HCEC 1CT (cell line): ENCODE results near the gene GAGE12J.
"Not testable (repeated sequence)": the region's sequence is repeated elsewhere in the genome, so short reads cannot be mapped to it uniquely, and the experiment has no call there.

Experiments used
- DNase-seq: peaks from one replicate; pipeline ENCODE4 v3.0.0-alpha.2; 2017

Gene GAGE12J, protein sequence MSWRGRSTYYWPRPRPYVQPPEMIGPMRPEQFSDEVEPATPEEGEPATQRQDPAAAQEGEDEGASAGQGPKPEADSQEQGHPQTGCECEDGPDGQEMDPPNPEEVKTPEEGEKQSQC

GRCh38 chrX:49321737-49322136 is at the start of gene GAGE12J:
Gene GAGE12J (plus strand): TSS chrX:49322037. CDS start chrX:49323194, 1,157 bp downstream.
- not testable (repeated sequence) for DNase-seq

- DNase-seq, result no peak
Observed at GRCh38 chrX:49272421-49272820, 49.4 kb upstream of the GAGE12J start.

DNA sequence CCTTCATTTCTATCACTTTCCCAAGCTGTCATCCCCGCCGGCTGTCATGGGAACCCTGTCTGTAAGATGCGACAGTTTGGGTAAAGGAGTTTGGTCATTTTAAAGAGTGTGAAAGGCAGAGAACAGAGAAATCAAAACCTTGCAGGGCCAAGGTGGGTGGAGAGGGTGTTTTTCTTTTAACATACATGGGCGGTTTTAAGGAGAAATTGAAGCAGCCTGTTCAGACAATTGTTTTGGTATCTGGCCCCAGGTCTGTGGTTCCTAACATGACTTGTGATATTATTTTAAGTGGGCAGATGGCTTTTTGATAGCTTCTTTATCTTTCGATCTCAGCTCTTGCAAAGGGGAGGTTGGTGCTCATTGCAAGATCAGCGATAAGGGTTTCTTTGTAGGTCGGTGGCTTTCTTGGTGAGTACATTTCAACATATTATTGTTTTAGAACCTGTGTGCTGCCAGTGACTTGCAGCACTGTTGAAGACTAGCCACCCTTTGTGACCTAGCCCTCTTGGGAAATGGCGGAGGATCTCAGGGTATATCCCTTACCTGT is 48.6 kb upstream of the GAGE12J start:
- DNase-seq, result no peak

DNA sequence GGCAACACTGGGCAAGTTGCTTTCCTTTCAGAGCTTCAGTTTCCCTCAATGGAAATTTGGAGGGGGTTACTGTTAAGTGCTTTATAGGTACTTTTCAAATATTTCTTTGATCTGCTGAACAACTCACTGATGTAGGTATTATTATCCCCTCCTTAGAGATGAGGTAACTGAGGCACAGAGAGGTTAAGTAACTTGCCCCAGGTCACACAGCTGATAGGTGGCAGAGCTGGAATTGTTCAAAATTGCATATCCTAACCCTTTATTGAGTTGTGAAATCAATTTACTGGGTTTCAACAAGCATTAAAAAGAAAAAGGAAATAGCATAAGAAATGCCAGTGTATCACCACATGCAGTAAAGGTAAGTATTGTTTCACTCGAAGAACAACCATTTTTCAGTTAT is 45.6 kb upstream of the GAGE12J start:
- DNase-seq, result no peak

GRCh38 chrX:49276671-49277534 is 44.9 kb upstream of the GAGE12J start:
- DNase-seq, result no peak

DNA sequence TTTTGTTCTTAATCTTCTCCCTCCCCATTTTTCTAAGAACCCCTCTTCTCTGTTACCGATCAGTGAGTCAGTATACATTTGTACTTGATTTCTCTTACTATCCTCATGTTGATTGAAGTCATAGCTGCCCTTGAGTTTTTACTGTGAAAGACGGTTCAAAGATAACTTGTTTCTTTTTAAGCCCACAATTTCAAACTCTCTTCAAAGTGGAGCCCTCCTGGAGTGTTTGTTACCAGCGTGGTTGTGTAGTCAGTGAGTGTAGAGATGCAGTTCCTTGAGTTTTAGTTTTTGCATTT is 44.4 kb upstream of the GAGE12J start:
- no peak for DNase-seq

GRCh38 chrX:49278081-49278480 is 43.8 kb upstream of the GAGE12J start:
- DNase-seq, result no peak

- no peak for DNase-seq
Observed at GRCh38 chrX:49282647-49283011, 39.2 kb upstream of the GAGE12J start.

- DNase-seq, result no peak
Observed at GRCh38 chrX:49284212-49284611, 37.6 kb upstream of the GAGE12J start.

- no peak for DNase-seq
Observed at GRCh38 chrX:49286136-49286535, 35.7 kb upstream of the GAGE12J start.

- DNase-seq, result no peak
Observed at GRCh38 chrX:49286581-49286980, 35.3 kb upstream of the GAGE12J start.

GRCh38 chrX:49287665-49288064 is 34.2 kb upstream of the GAGE12J start:
- no peak for DNase-seq

GRCh38 chrX:49290215-49290614 is 31.6 kb upstream of the GAGE12J start:
- no peak for DNase-seq

- DNase-seq, result peak; percentile 17
Observed at GRCh38 chrX:49291615-49292337, 30.1 kb upstream of the GAGE12J start.

GRCh38 chrX:49292400-49293362 is 29.2 kb upstream of the GAGE12J start:
- DNase-seq, result no peak

GRCh38 chrX:49299293-49299692 is 22.5 kb upstream of the GAGE12J start:
- DNase-seq, result not testable (repeated sequence)

GRCh38 chrX:49300703-49301102 is 21.1 kb upstream of the GAGE12J start:
- no peak for DNase-seq

DNA sequence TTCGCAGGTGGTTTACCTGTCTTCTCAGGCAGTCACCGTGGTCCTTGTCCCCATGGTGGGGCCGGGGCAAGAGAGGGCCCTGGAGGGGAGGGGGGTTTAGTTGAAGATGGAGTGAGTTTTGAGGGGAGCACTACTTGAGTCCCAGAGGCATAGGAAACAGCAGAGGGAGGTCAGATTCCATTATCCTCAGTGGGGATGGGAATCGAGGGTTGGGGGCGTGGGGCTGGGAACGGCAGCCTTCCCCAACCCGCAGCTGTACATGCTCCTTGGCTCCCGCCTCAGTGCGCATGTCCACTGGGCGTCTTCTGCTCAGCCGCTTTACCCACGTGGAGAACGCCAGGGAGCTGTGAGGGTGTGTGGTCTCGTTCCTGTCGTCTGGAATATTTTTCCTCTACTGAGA is 18.5 kb upstream of the GAGE12J start, which contains the start of gene GAGE10:
Gene GAGE10, plus strand, starts transcription at position 301 of the 400 bp plus-strand sequence. CDS start 1,214 bp downstream, outside the sequence.
- no peak for DNase-seq

DNA sequence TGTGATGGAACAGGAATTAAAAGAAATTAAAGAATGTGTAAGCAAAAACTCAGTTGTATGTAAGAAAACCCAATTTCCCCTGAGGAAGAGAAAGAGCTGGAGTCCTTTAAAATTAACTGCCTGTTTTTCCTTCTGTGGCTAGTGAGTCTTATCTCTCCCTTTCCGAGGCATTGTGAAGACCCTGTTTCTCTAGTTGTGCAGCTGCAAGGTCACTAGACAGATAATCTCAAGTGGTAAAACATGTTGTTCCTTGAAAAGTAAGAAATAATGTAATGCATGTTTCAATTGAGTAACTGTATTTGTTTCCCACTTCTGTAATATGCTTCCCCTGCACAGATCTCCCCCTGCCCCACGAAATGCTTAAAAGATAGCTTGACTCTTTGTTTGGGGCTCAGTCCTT is 14.1 kb upstream of the GAGE12J start:
- not testable (repeated sequence) for DNase-seq

DNA sequence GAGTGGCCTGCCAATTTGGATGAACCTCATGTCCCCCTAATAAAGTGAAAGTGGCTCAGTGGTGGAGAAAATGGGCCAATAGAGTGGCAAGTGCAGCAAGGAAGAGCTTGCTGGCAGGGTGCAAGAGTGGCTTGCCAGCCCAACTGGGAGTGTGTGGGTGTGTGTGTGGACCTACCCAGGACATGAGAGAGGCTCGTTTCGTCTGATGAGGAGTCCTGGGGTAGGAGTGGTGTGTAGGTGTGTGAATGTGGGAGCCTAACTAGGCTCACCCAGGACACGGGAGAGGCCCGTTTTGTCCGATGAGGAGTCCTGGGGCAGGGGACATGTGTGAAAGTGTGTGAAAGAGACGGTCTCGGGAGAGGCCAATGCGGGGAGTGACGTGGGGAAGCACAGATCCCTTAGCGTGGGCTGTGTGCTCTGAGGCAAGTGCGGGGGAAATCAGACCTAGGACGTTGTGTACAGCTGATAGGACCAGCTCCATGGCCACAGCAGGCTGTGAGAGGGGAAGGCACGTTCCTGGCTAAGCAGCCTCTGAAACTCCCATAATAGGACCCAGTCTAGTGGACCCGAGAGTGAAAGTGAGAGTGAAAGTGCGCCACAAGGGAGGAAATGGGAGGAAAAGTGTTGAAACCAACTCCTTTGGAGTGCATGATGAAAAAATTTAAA is 13.1 kb upstream of the GAGE12J start:
- no peak for DNase-seq

GRCh38 chrX:49309401-49309981 is 12.3 kb upstream of the GAGE12J start:
- no peak for DNase-seq

- no peak for DNase-seq
Observed at GRCh38 chrX:49310371-49310770, 11.5 kb upstream of the GAGE12J start.
